GM18858 (cell line): ENCODE data around the gene NFIA.

Experiments used
- ATAC-seq: cut with Tn5 transposase; IDR thresholded peaks from one replicate; pipeline ENCODE4 v1.9.1; 2021; ENCODE audit not compliant: unreplicated experiment

The NFIA gene

GRCh38 chr1:61289232-61290098 lies 207.1 kb downstream of the NFIA start:
- ATAC-seq: no peak

GRCh38 chr1:61290525-61290924 lies 208.2 kb downstream of the NFIA start:
- no peak for ATAC-seq

- ATAC-seq: no peak
Measured at GRCh38 chr1:61293197-61293596, 210.8 kb downstream of the NFIA start.

GRCh38 chr1:61293986-61294504 lies 211.7 kb downstream of the NFIA start:
- no peak for ATAC-seq

GRCh38 chr1:61294930-61295329 lies 212.6 kb downstream of the NFIA start:
- no peak for ATAC-seq

- no peak for ATAC-seq
Measured at GRCh38 chr1:61295818-61296537, 213.6 kb downstream of the NFIA start.

- no peak for ATAC-seq
Measured at GRCh38 chr1:61297887-61298286, 215.5 kb downstream of the NFIA start.

GRCh38 chr1:61299463-61299862 lies 217.1 kb downstream of the NFIA start:
- no peak for ATAC-seq

- no peak for ATAC-seq
Measured at GRCh38 chr1:61300899-61301298, 218.5 kb downstream of the NFIA start.

- peak; percentile 38 for ATAC-seq
Measured at GRCh38 chr1:61301824-61302657, 219.7 kb downstream of the NFIA start.

- ATAC-seq: no peak
Measured at GRCh38 chr1:61307422-61308142, 225.2 kb downstream of the NFIA start.

- no peak for ATAC-seq
Measured at GRCh38 chr1:61310057-61310456, 227.7 kb downstream of the NFIA start.

GRCh38 chr1:61310538-61310937 lies 228.2 kb downstream of the NFIA start:
- no peak for ATAC-seq

GRCh38 chr1:61313906-61314422 lies 231.6 kb downstream of the NFIA start:
- no peak for ATAC-seq

GRCh38 chr1:61315011-61315410 lies 232.7 kb downstream of the NFIA start:
- no peak for ATAC-seq

- ATAC-seq: no peak
Measured at GRCh38 chr1:61316493-61316892, 234.1 kb downstream of the NFIA start.

GRCh38 chr1:61318319-61319125 lies 236.2 kb downstream of the NFIA start:
- peak; percentile 99 for ATAC-seq

GRCh38 chr1:61320575-61320974 lies 238.2 kb downstream of the NFIA start:
- no peak for ATAC-seq

- no peak for ATAC-seq
Measured at GRCh38 chr1:61322008-61322744, 239.8 kb downstream of the NFIA start.
